ENCODE measurements around the gene SPRED3. TPM values are rescaled to one million over a fixed set of nuclear protein-coding genes. Genes with fewer than 3 reads are reported as not detected.
A peak's percentile ranks its signal among the peaks of the same experiment; 100 is the strongest.

The SPRED3 gene
- total RNA-seq, 2 donors from 2014 or later: 5.3 to 10.0 TPM

- Histone ChIP-seq H3K9ac (ENCODE audit: extremely low read depth, low read length, poor library complexity, severe bottlenecking) (no peak overlapping the region), H3K9me3 (ENCODE audit: control insufficient read depth, low read length) (no peaks in the 10 kb centered on the region), H3K4me1 (ENCODE audit: control insufficient read depth, insufficient read depth, low read length) (peaks cover 2% of the 10 kb centered on the region), H3K36me3 (ENCODE audit: control insufficient read depth, insufficient read depth, low read length) (peaks cover 32% of the 10 kb centered on the region), H3K27ac (ENCODE audit: low read depth, low read length) (no peak overlapping the region), H3K27me3 (ENCODE audit: control insufficient read depth, insufficient read depth, low read length, poor library complexity, severe bottlenecking) (no peaks in the 10 kb centered on the region), H3K4me3 (ENCODE audit: low read length) (no peak overlapping the region)
- Mint-ChIP-seq H3K9me3 (no peaks in the 10 kb centered on the region), H3K27ac (no peak overlapping the region), H3K4me3 (no peak overlapping the region), H3K27me3 (ENCODE audit: insufficient read depth) (peaks cover 33% of the 10 kb centered on the region), H3K36me3 (ENCODE audit: low read depth) (peaks cover 41% of the 10 kb centered on the region), H3K4me1 (peaks cover 8% of the 10 kb centered on the region)
- no peak for TF ChIP-seq CTCF (conservative IDR thresholded peaks at IDR 0.05)
- DNase-seq: no peak
- 95 to 97% methylated on average over 13 to 40 of the region's 40 CpGs for whole genome bisulfite sequencing, 2 experiments (ENCODE audit: insufficient coverage in 1 of 2, insufficient read length in 1 of 2)
Measured at GRCh38 chr19:38385057-38385803, 3.3 kb upstream of the SPRED3 start.

GRCh38 chr19:38385804-38386257 is 2.7 kb upstream of the SPRED3 start:
- Mint-ChIP-seq H3K4me3 (no peak overlapping the region), H3K4me1 (peaks cover 8% of the 10 kb centered on the region), H3K27me3 (ENCODE audit: insufficient read depth) (peaks cover 34% of the 10 kb centered on the region), H3K36me3 (ENCODE audit: low read depth) (peaks cover 38% of the 10 kb centered on the region), H3K9me3 (no peaks in the 10 kb centered on the region), H3K27ac (no peak overlapping the region)
- Histone ChIP-seq H3K36me3 (ENCODE audit: control insufficient read depth, insufficient read depth, low read length) (peaks cover 30% of the 10 kb centered on the region), H3K4me1 (ENCODE audit: control insufficient read depth, insufficient read depth, low read length) (peaks cover 2% of the 10 kb centered on the region), H3K27me3 (ENCODE audit: control insufficient read depth, insufficient read depth, low read length, poor library complexity, severe bottlenecking) (no peaks in the 10 kb centered on the region), H3K4me3 (ENCODE audit: low read length) (no peak overlapping the region), H3K9me3 (ENCODE audit: control insufficient read depth, low read length) (no peaks in the 10 kb centered on the region), H3K9ac (ENCODE audit: extremely low read depth, low read length, poor library complexity, severe bottlenecking) (no peak overlapping the region), H3K27ac (ENCODE audit: low read depth, low read length) (no peak overlapping the region)
- TF ChIP-seq CTCF (conservative IDR thresholded peaks at IDR 0.05): no peak
- peak; percentile 87 for DNase-seq
- WGBS, 2 experiments (ENCODE audit: insufficient coverage in 1 of 2, insufficient read length in 1 of 2): 92 to 94% methylated on average over 13 to 40 of the region's 40 CpGs

- peak; percentile 74 for DNase-seq
- Histone ChIP-seq H3K4me1 (ENCODE audit: control insufficient read depth, insufficient read depth, low read length) (peaks cover 2% of the 10 kb centered on the region), H3K9me3 (ENCODE audit: control insufficient read depth, low read length) (no peaks in the 10 kb centered on the region), H3K9ac (ENCODE audit: extremely low read depth, low read length, poor library complexity, severe bottlenecking) (no peak overlapping the region), H3K36me3 (ENCODE audit: control insufficient read depth, insufficient read depth, low read length) (peaks cover 24% of the 10 kb centered on the region), H3K27me3 (ENCODE audit: control insufficient read depth, insufficient read depth, low read length, poor library complexity, severe bottlenecking) (no peaks in the 10 kb centered on the region), H3K27ac (ENCODE audit: low read depth, low read length) (no peak overlapping the region), H3K4me3 (ENCODE audit: low read length) (no peak overlapping the region)
- H3K4me3 Mint-ChIP-seq: no peak overlapping the region
- no peak overlapping the region for H3K27ac Mint-ChIP-seq
- TF ChIP-seq CTCF (conservative IDR thresholded peaks at IDR 0.05): peak; percentile 30
- peaks cover 32% of the 10 kb centered on the region for H3K36me3 Mint-ChIP-seq (ENCODE audit: low read depth)
- peaks cover 8% of the 10 kb centered on the region for H3K4me1 Mint-ChIP-seq
- peaks cover 35% of the 10 kb centered on the region for H3K27me3 Mint-ChIP-seq (ENCODE audit: insufficient read depth)
- WGBS, 2 experiments (ENCODE audit: insufficient coverage in 1 of 2, insufficient read length in 1 of 2): 78 to 84% methylated on average over 35 to 61 of the region's 61 CpGs
- no peaks in the 10 kb centered on the region for H3K9me3 Mint-ChIP-seq
Measured at GRCh38 chr19:38386300-38386970, 2.1 kb upstream of the SPRED3 start.
